Astrocyte (in vitro differentiated cells and primary cell): ENCODE data around the gene RAB11FIP4.

Experiments
- EZH2 ChIP-seq: IDR thresholded peaks from 2 replicates; pipeline ENCODE4 v1.6.1; 2012; ENCODE audit warnings: mild to moderate bottlenecking, low read length, inconsistent platforms; ENCODE audit not compliant: insufficient read depth
- TF ChIP-seq, protein P1 (sequence below): IDR thresholded peaks from 2 replicates; pipeline ENCODE4 v1.5.1; 2011; ENCODE audit warnings: low read depth, mild to moderate bottlenecking, inconsistent platforms, low read length, moderate library complexity; ENCODE audit not compliant: insufficient read depth

DNA sequence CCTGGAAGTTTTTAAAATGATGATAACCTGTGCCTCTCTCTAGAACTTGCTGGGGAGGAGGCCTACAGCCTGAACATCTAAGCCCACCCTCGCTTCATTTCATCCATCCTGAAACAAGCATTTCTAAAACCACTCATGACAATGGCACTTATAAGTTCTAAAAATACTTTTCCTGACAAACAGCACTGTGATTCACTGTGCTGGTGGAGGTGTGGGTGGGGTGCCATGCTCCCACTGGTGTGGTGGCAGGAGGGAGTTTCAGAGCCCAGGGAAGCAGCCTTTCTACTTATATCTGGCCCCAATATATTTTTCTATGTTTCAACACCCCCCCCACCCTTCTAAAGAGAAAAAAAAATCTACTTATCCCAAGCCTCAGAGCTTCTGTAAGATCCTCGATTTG lies 52.6 kb downstream of the RAB11FIP4 start:
- TF ChIP-seq, protein P1, sequence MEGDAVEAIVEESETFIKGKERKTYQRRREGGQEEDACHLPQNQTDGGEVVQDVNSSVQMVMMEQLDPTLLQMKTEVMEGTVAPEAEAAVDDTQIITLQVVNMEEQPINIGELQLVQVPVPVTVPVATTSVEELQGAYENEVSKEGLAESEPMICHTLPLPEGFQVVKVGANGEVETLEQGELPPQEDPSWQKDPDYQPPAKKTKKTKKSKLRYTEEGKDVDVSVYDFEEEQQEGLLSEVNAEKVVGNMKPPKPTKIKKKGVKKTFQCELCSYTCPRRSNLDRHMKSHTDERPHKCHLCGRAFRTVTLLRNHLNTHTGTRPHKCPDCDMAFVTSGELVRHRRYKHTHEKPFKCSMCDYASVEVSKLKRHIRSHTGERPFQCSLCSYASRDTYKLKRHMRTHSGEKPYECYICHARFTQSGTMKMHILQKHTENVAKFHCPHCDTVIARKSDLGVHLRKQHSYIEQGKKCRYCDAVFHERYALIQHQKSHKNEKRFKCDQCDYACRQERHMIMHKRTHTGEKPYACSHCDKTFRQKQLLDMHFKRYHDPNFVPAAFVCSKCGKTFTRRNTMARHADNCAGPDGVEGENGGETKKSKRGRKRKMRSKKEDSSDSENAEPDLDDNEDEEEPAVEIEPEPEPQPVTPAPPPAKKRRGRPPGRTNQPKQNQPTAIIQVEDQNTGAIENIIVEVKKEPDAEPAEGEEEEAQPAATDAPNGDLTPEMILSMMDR = no peak
- no peak for TF ChIP-seq EZH2
